GM19239 (cell line): Measurements from ENCODE around the gene PEX14.

Source experiments
- DNase-seq: peaks from one replicate; pipeline ENCODE4 v3.0.0; 2011; ENCODE audit warnings: low spot score; ENCODE audit not compliant: insufficient read length
- FAIRE-seq: peaks from 2 replicates; lab custom pipeline; 2011; peaks lifted over from hg19 to GRCh38; lab: Jason Lieb, UNC

PEX14 gene

GRCh38 chr1:10612436-10613160 is 137.8 kb downstream of the PEX14 start:
- FAIRE-seq (no peak), DNase-seq (no peak)

GRCh38 chr1:10613340-10613739 is 138.6 kb downstream of the PEX14 start:
- DNase-seq (no peak), FAIRE-seq (no peak)

DNA sequence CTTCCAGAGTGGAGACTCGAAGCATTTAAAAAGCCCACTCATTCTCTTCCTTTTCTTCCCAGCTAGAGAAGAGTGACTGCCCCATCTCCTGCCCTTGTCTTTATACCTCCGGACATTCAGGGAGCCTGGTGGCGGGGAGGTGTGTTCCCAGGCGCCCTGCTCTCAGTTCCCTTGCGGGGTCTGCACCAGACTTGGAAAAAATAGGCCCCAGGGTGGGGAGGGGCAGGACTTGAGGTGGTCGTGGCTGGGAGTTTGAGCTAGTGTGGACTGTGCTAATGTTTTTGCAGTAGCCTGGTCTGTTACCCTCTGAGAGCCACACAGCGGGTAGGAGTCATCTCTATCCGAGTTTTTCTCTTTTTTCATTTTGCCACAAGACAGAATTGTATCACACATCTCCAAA is 139.1 kb downstream of the PEX14 start:
- no peak for DNase-seq

GRCh38 chr1:10614377-10615225 is 139.9 kb downstream of the PEX14 start:
- FAIRE-seq (no peak), DNase-seq (no peak)

More for the DNA sequence above, 139.1 kb downstream of the PEX14 start:
- no peak for FAIRE-seq

- no peak for DNase-seq
- no peak for FAIRE-seq
These were observed 140.6 kb downstream of the PEX14 start for GRCh38 chr1:10615332-10615731.

DNA sequence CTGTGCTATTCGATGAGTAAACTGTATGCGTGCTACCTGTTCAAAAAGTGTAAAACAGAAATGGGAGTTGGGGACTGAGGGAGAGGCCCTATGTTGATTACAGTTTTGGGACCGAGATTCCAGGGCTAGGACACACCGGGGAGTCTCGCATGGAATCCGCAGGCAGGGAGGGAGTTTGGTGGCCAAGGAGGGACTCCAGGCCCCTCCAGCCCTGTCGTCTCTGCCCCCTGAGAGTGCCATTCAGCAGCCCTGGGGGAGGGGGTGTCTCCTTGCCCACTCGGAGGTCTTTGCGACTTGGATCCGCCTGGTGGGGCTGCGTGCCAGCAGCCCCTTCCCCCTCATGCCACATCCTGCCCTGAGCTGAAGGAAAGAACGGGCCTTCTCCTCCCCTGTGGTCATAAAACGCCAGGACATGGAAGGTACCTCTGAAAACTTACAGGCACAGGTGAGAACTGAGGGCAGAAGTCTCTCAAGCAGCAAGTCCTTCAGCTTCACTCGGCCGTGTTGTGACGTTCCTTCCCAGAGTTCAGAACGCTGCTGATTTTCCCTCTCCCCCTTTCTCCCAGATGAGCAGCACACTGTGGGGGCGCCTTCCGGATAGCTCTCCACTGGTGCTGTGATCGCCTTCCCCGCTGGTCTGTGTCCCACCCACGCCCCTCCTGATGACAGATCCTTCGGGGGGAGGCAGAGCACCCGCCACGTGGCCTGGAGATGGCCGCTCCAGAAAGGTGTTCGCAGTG is 141.4 kb downstream of the PEX14 start:
- DNase-seq (no peak), FAIRE-seq (no peak)

DNA sequence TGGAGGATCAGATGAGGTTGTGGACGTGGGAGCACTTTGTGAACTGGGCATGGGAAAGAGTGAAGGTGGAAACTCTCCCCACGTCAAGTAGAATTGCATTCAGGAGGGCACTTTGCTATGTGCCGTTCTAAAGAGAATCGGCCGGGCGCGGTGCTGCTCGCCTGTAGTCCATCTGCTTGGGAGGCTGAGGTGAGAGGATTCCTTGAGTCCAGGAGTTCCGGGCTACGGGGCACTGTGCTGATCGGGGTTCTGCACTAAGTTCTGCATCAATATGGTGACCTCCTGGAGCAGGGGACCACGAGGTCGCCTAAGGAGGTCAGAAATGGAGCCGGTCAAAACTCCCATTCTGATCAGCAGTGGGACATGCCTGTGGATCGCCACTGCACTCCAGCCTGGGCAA is 141.9 kb downstream of the PEX14 start:
- no peak for FAIRE-seq

DNA sequence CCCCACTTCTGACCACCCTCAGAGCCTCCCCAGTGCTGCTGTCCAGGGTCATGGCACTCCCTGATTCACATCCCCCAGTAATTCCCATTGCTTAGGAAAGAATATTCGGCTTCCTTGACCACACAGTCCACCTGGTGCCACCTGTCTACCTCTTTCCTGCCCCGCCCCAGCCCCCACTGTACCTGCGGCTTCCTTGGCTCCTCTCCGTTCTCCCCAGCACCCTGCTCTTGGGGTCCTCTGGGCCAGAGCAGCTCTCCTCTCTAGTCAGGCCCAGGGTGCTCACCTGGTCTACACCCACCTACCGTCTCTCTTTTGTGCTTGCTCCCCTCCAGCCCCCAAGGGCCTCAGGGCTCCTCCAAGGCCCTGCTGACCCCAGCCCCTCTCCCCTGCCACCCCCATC is 142.6 kb downstream of the PEX14 start:
- DNase-seq (no peak), FAIRE-seq (no peak)

More for the DNA sequence above, 141.9 kb downstream of the PEX14 start:
- no peak for DNase-seq

DNA sequence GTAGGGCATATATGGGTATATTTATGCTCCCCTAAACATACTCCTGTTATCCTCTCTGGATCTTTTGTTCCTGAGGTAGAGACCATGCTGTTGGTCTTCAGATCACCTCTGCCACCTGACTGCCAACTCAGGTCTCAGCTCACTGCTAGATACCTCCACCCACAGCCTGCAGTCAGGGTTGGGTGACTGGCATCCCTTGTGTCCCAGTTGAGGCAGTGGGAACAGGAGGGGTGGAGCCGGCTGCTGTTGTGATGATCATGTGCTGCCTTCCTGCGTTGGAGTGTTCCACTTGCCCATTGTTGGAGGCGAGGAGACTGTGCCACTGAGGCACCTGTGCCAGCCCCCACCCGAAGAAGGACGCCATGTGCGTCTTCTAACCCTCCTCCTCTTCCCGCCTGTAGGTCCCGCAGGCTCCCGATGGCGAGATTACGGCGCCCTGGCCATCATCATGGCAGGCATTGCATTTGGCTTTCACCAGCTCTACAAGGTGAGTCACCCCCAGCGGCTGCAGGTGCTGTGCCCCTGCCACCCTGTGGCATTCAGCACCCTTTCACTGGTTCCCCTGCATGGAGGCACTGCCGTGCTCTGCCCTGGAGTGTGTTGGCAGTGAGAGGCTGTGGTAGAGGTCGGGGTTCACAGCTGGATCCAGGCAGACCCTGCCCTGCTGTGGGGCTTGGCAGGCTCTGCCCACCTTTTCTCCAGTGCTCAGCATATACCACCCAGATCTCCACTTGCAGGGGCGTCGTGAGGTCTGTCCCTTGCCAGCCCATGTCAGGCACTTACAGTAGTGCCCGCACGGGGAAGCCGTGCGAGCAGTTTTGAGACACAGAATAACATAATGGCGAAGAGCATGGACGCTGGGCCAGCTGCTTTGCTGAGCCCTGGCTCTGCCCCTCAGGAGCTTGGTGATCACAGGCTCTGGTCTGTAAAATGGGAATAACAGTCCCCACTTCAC is 143.5 kb downstream of the PEX14 start:
- no peak for DNase-seq
- no peak for FAIRE-seq

DNA sequence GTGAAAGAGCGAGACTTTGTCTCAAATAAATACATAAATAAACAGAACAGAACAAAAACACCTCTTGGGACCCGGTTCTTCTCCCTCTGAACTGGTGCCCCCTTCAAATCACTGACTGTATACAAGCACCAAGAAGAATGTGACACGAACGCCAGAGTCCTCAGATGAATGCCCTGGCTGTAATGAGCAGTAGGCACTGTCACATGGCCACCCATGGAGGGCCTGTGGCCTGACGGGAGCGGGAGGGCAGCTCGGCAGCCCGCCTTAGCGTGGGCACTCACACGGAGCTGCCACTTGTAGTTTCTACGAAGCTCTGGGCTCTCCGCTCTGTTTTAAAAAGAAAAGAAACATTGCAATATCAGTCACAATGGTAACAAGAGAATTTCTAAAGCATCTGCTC is 146.0 kb downstream of the PEX14 start:
- DNase-seq = no peak

DNA sequence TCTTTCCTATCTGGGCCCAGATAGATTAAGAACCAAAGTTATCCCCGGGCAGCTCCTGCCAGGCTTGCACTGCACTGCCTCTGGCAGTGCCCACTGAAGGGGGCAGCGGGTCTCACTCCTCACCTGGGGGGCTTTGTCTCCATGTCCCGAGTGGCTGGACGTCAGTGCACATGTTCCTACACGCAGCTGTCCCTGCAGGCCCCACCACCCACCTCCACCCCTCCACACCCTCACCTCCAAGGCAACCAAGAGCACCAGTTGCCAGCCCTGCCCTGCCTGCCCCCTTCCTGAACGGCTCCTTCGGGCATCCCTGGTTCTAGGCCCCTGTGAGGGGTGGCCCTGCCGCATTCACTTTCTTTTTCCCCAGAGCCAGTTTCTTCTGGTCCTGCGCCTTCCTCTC is 147.2 kb downstream of the PEX14 start:
- no peak for DNase-seq
- FAIRE-seq = no peak

More for the DNA sequence above, 146.0 kb downstream of the PEX14 start:
- no peak for FAIRE-seq

- FAIRE-seq = no peak
These were observed 148.3 kb downstream of the PEX14 start for GRCh38 chr1:10622910-10623685.

DNA sequence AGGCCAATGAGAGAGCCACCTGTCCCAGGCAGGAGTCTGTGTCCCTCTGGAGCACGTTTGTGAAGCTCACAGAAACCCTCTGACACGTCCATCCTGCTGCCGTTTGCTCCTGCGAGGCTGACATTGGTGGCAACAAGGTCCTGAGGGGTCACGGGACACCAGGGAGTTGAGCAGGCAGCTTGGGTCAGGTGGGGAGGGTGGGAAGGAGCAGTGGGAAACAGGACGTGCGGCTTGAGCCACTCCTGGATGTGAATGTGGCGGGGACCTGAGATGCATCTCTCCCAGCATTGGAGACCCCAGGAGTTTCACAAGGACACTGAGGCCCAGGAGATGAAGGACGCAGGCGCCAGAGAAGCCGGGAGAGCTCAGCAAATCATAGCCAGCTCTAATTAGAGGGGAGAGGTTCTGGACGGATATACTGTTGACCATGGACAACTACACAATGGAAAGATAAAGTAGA is 149.0 kb downstream of the PEX14 start:
- FAIRE-seq = no peak
- no peak for DNase-seq

More at GRCh38 chr1:10622910-10623685, 148.3 kb downstream of the PEX14 start:
- DNase-seq = no peak

DNA sequence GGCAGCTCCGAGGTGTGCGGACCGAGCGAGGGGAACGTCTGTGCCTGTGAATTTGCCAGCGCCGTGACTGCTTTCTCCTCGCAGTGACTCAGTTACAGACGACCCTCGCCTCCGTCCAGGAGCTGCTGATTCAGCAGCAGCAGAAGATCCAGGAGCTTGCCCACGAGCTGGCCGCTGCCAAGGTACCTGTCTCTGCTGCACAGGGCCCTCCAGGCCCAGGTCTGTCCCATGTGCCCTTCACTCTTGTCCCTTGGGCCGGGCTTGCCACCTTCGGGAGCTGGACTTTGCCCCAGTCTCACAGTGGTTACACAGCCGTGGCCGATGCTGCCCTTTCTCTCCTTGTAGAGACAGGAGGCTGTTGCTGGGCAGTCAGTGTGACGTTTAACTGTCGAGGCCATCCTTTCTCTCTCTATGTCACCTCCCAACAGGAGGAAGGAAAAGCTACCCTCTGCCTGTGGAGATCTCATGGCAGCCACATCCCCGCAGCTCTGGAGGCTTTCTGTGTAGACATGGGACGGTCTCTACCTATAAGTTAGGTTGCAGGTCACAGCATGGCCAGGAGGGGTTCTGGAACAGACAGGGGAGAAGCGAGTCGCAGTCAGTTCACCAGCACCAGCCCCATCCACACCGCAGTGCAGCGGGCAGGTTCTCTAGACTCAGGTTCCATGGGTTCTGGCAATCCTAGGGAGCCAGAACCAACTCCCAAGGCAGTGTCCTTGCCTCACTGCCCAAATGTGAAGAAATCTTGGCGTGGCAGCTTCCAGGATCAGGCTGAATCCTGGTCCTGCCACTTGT is 149.7 kb downstream of the PEX14 start:
- DNase-seq = no peak
- FAIRE-seq = no peak

DNA sequence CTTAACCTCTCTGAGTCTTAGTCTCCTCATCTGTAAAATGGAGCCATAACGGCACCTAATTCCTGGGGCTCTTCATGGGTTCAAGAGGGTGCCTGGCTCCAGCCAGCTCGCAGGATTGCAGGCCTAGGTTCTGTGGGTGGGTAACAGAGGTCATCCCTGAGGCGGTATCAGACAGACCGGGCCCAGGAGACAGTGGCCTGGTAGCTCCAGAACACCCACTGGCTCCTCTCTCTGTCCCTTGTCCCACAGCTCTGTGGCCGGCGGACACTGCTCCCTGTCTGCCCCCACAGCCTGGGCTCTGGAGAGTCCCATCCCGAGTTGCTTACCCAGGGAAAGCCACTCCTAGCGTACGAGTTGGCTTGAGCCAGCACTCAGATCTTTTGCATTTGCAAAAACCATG is 150.3 kb downstream of the PEX14 start:
- FAIRE-seq = no peak
- DNase-seq = no peak

DNA sequence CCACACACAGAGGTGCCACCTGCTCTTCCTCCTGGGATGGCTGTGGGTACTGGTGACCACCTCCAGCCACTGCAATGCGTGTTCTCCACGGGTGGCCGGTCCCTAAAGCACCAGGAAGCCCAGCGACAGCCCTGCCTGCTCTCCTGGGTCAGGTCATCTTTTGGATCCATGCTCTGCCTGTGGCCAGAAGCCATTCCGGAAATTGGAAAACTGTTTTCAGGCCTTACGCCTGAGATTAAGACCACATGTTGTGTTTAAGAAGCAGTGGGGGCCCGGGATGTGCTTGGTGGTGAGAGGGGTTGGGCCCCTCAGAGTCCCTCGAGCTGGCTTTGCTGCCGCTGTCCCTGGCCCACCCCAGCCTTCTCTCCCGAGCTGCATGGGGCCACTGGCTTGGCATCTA is 150.8 kb downstream of the PEX14 start:
- DNase-seq (no peak), FAIRE-seq (no peak)

DNA sequence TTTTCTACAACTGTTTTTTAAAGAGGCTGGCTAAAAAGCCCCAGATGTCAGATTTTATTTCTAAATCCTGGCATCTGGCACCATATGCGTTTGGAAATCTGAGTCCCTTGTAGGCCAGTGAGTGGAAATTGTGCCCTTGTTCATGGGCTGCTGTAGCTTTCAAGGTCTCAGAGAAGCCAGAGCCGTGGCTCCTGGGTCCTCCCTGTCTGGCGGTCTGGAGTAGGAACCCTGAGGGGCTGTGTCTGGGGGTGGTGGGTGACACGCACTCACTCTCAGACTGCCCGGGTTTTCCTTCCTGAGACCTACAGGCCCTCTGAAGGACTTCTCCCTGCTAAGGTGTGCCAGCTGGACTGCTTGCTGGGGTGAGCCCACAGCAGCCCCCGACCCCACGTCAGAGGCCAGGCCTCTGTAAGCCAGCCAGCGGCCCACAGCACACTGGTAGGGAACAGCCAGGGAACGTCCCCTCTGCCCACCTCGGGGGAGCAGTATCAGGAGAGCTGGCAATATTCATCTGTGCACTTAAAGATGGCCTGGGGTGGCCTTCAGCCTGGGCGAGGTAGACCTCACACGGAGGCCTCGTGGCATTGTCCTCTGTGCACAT is 151.5 kb downstream of the PEX14 start:
- DNase-seq (no peak), FAIRE-seq (no peak)
